Gastrocnemius medialis (tissue), 4 donors: ENCODE measurements around the gene FAM229A.

Experiments used
- CTCF ChIP-seq, 5 experiments: fragments of 450-650 bp in 3 of 5; fragments of 200-600 bp in 2 of 5; sonication (generic) in 2 of 5; IDR thresholded peaks in 4 of 5; conservative IDR thresholded peaks in 1 of 5; 1 replicate in 4 of 5; 2 replicates in 1 of 5; pipeline ENCODE4 v1.5.1; 2016 to 2019; ENCODE audit warnings: antibody characterized with exemption in 5 of 5, mild to moderate bottlenecking in 3 of 5, moderate library complexity in 3 of 5
- POLR2A ChIP-seq, 2 donors: fragments of 450-650 bp; IDR thresholded peaks; one replicate each; pipeline ENCODE4 v1.6.1; 2017; ENCODE audit warnings: antibody characterized with exemption in 2 of 2, mild to moderate bottlenecking in 2 of 2, moderate library complexity in 2 of 2

- TF ChIP-seq CTCF (IDR thresholded peaks at IDR 0.05 in 4 of 5, conservative IDR thresholded peaks at IDR 0.05 in 1 of 5) (no peak), POLR2A (IDR thresholded peaks at IDR 0.05) (no peak)
Measured at GRCh38 chr1:32399843-32400242, 37.6 kb upstream of the FAM229A start.
